Endothelial cell of umbilical vein (primary cell): Measurements from ENCODE around the gene TNPO2. TPM values are rescaled to one million over a fixed set of nuclear protein-coding genes. Genes with fewer than 3 reads are reported as not detected.

ENCODE experiments used
- BruUV-seq: library from RNA; stranded (reverse); fragments of 400-500 nt; replicated peaks from 2 replicates; lab custom pipeline; 2021; lab: Mats Ljungman, UMichigan
- CTCF ChIA-PET: fragments of 300-600, 350-600 bp; sonication (Branson Sonifier 250); formaldehyde crosslinking; loops from one replicate; lab custom pipeline; 2021; ENCODE audit warnings: antibody characterized with exemption, inconsistent platforms; lab: Charles Lee
- POLR2A ChIA-PET: fragments of 300-600, 350-600 bp; sonication (Branson Sonifier 250); formaldehyde crosslinking; loops from one replicate; lab custom pipeline; 2021; ENCODE audit warnings: antibody characterized with exemption, inconsistent platforms; lab: Charles Lee
- DNase-seq: peaks from one replicate; pipeline ENCODE4 v3.0.0-alpha.2; 2011; ENCODE audit warnings: low read depth, low spot score
- FAIRE-seq: peaks from 2 replicates; lab custom pipeline; 2011; peaks lifted over from hg19 to GRCh38; lab: Jason Lieb, UNC
- H2AFZ ChIP-seq: 2 replicates; pipeline ENCODE4 v1.6.0; 2012; ENCODE audit warnings: low read depth, low read length, control low read depth, inconsistent platforms
- H3K27ac ChIP-seq: 2 replicates; pipeline ENCODE4 v1.5.1; 2011; ENCODE audit warnings: low read depth, mild to moderate bottlenecking, control low read depth, low read length, moderate library complexity; ENCODE audit not compliant: insufficient read depth
- H3K27me3 ChIP-seq, 2 experiments: 2 replicates each; pipeline versions ENCODE4 v1.6.0 to v1.6.1; 2011; ENCODE audit warnings: low read length in 2 of 2, mixed read lengths in 1 of 2; ENCODE audit not compliant: control insufficient read depth in 2 of 2, insufficient read depth in 2 of 2
- H3K36me3 ChIP-seq, 2 experiments: 2 replicates in 1 of 2; 3 replicates in 1 of 2; pipeline ENCODE4 v1.5.1; 2011; ENCODE audit warnings: low read length in 2 of 2, mild to moderate bottlenecking in 1 of 2, moderate library complexity in 1 of 2; ENCODE audit not compliant: control insufficient read depth in 2 of 2, insufficient read depth in 2 of 2; ENCODE audit errors: extremely low read depth in 1 of 2
- H3K4me1 ChIP-seq: 3 replicates; pipeline ENCODE4 v1.5.1; 2011; ENCODE audit warnings: mild to moderate bottlenecking, low read length; ENCODE audit not compliant: control insufficient read depth, insufficient read depth; ENCODE audit errors: extremely low read depth
- H3K4me2 ChIP-seq: 2 replicates; pipeline ENCODE4 v1.6.1; 2011; ENCODE audit warnings: low read length, control low read depth, mixed read lengths; ENCODE audit not compliant: insufficient read depth
- H3K4me3 ChIP-seq, 3 experiments: fragments of 200-600 bp in 1 of 3; sonication (generic), shearing (Covaris generic) in 1 of 3; replicated peaks in 1 of 3; 2 replicates each; pipeline ENCODE4 v1.5.1; 2011 to 2016; ENCODE audit warnings: control low read depth in 3 of 3, low read length in 3 of 3, mild to moderate bottlenecking in 2 of 3, inconsistent platforms in 1 of 3, low read depth in 1 of 3, moderate library complexity in 1 of 3; ENCODE audit not compliant: insufficient read depth in 1 of 3
- H3K79me2 ChIP-seq: 2 replicates; pipeline ENCODE4 v1.6.0; 2012; ENCODE audit warnings: low read length, inconsistent platforms; ENCODE audit not compliant: control insufficient read depth, insufficient read depth
- H3K9ac ChIP-seq: replicated peaks from 2 replicates; pipeline ENCODE3; 2011; ENCODE audit warnings: low read length, control low read depth; ENCODE audit not compliant: insufficient read depth; ENCODE audit errors: extremely low read depth
- H3K9me1 ChIP-seq: replicated peaks from 3 replicates; pipeline ENCODE4 v1.6.0; 2011; ENCODE audit warnings: mild to moderate bottlenecking, low read length; ENCODE audit not compliant: control insufficient read depth, insufficient read depth; ENCODE audit errors: extremely low read depth
- H3K9me3 ChIP-seq: replicated peaks from 2 replicates; pipeline ENCODE4 v1.5.1; 2012; ENCODE audit warnings: low read length, inconsistent platforms; ENCODE audit not compliant: control insufficient read depth, insufficient read depth
- H4K20me1 ChIP-seq: replicated peaks from 2 replicates; pipeline ENCODE3; 2011; ENCODE audit warnings: mild to moderate bottlenecking, low read length; ENCODE audit not compliant: control insufficient read depth, insufficient read depth; ENCODE audit errors: extremely low read depth
- CTCF ChIP-seq, 2 donors: IDR thresholded peaks; 1 replicate in 1 of 2; 2 replicates in 1 of 2; pipeline ENCODE4 v1.5.1; 2011; ENCODE audit warnings: low read length in 2 of 2, mild to moderate bottlenecking in 2 of 2, moderate library complexity in 2 of 2, control low read depth in 1 of 2, inconsistent platforms in 1 of 2, low read depth in 1 of 2; ENCODE audit not compliant: insufficient read depth in 1 of 2; ENCODE audit errors: extremely low read depth in 1 of 2
- EZH2 ChIP-seq: IDR thresholded peaks from 2 replicates; pipeline ENCODE4 v1.6.1; 2012; ENCODE audit warnings: borderline replicate concordance, low read depth, mild to moderate bottlenecking, moderate library complexity, low read length, inconsistent platforms; ENCODE audit not compliant: severe bottlenecking
- FOS ChIP-seq: IDR thresholded peaks from 2 replicates; pipeline ENCODE4 v1.6.1; 2011; ENCODE audit warnings: mild to moderate bottlenecking, low read length, moderate library complexity, borderline replicate concordance; ENCODE audit not compliant: insufficient read depth
- GATA2 ChIP-seq: IDR thresholded peaks from 2 replicates; pipeline ENCODE4 v1.7.0; 2011; ENCODE audit warnings: low read depth, mild to moderate bottlenecking, moderate library complexity, mixed read lengths, low read length; ENCODE audit not compliant: insufficient read length, insufficient read depth
- JUN ChIP-seq: IDR thresholded peaks from 2 replicates; pipeline ENCODE4 v1.6.1; 2011; ENCODE audit warnings: borderline replicate concordance, low read depth; ENCODE audit not compliant: insufficient read length, insufficient read depth
- MAX ChIP-seq: IDR thresholded peaks from 2 replicates; pipeline ENCODE4 v1.6.1; 2011; ENCODE audit not compliant: insufficient read depth, insufficient read length
- MYC ChIP-seq: IDR thresholded peaks from one replicate; pipeline ENCODE4 v1.6.1; 2011; ENCODE audit warnings: mild to moderate bottlenecking, low read depth, low read length
- POLR2A ChIP-seq: IDR thresholded peaks from 2 replicates; pipeline ENCODE4 v1.6.1; 2012; ENCODE audit warnings: low read depth, mild to moderate bottlenecking, control low read depth, low read length
- POLR2AphosphoS5 ChIP-seq: IDR thresholded peaks from 2 replicates; pipeline ENCODE4 v1.6.1; 2012; ENCODE audit warnings: low read depth, mild to moderate bottlenecking, control low read depth, low read length, moderate library complexity; ENCODE audit not compliant: insufficient read depth
- dilution Hi-C: fragments of 300-500 bp; cut with MboI; formaldehyde crosslinking; loops from one replicate; pipeline ENCODE4 v1.15.0; 2019; ENCODE audit warnings: low sequenced_read_pairs; ENCODE audit not compliant: extremely low pct_ligation_motif_present
- intact Hi-C: fragments of 100-400 bp; cut with micrococcal nuclease; formaldehyde crosslinking; loops from one replicate; pipeline ENCODE4 v1.10.0; 2022
- polyA plus RNA-seq, 4 experiments: library from polyadenylated mRNA; depleted of rRNA in 3 of 4; stranded (reverse) in 3 of 4; unstranded in 1 of 4; fragments of >200 nt; gene quantifications; 2 replicates each; pipeline versions ENCODE4 v1.2.1 to v1.2.3, GENCODE V29; 2011 to 2012; ENCODE audit warnings: missing spikeins in 1 of 4
- total RNA-seq: library from RNA; stranded (reverse); gene quantifications from 2 replicates; pipeline ENCODE4 v1.2.3, GENCODE V29; 2021

The TNPO2 gene
- total and polyA plus RNA-seq, 2 donors (not counting 3 experiments of a cell fraction or from before 2014, with no cell fraction given) = 94.5 to 98.8 TPM

GRCh38 chr19:12676928-12677327 lies 46.8 kb downstream of the TNPO2 start:
- H3K9me3 ChIP-seq = no peaks in the 10 kb centered on the region
- peaks cover 9% of the 10 kb centered on the region for H3K79me2 ChIP-seq
- ChIA-PET CTCF (interaction anchor here (0.7 to 4.7 kb wide), 9 partner anchors 9 to 879 kb away, joined by 3 to 38 read pairs (median 3); partner anchors contain the start of genes GET3, MAN2B1 and WDR83), POLR2A (no interaction called here)
- H3K4me2 ChIP-seq = no peak overlapping the region
- TF ChIP-seq MYC (no peak), POLR2AphosphoS5 (no peak), MAX (no peak), POLR2A (no peak), EZH2 (no peak)
- H4K20me1 ChIP-seq = no peaks in the 10 kb centered on the region
- no peak for FAIRE-seq
- no peak overlapping the region for H2AFZ ChIP-seq
- no peak for DNase-seq
- no peak overlapping the region for H3K9ac ChIP-seq
- no peak overlapping the region for H3K4me3 ChIP-seq
- no peaks in the 10 kb centered on the region for H3K9me1 ChIP-seq
- H3K36me3 ChIP-seq = peaks cover 5 to 42% of the 10 kb centered on the region in 2 experiments
- H3K4me1 ChIP-seq = no peaks in the 10 kb centered on the region
- BruUV-seq = no TSS peak
- no peaks in the 10 kb centered on the region for H3K27me3 ChIP-seq
- dilution Hi-C loops = no loop called here
- intact Hi-C loops = loop anchor here (1.0 kb wide), 1 partner anchor 170 kb away; no protein-coding TSS in a partner anchor
- H3K27ac ChIP-seq = no peak overlapping the region

- Histone ChIP-seq H3K4me1 (no peaks in the 10 kb centered on the region), H3K9me3 (no peaks in the 10 kb centered on the region), H3K9me1 (no peaks in the 10 kb centered on the region), H3K9ac (no peak overlapping the region), H3K36me3 (peaks cover 5 to 42% of the 10 kb centered on the region in 2 experiments), H4K20me1 (no peaks in the 10 kb centered on the region), H3K4me2 (no peak overlapping the region), H3K27ac (no peak overlapping the region), H3K27me3 (no peaks in the 10 kb centered on the region), H3K4me3 (no peak overlapping the region), H3K79me2 (peaks cover 9% of the 10 kb centered on the region), H2AFZ (no peak overlapping the region)
- TF ChIP-seq POLR2A (no peak), JUN (no peak), POLR2AphosphoS5 (no peak), CTCF (IDR thresholded peaks at IDR 0.05; ENCODE audit: extremely low read depth in 1 of 2, insufficient read depth in 1 of 2, low read depth in 1 of 2, low read length in 2 of 2) (peak; percentile 85 to 90), FOS (no peak), EZH2 (no peak), GATA2 (no peak), MYC (no peak), MAX (peak; percentile 29)
- BruUV-seq = no TSS peak
- peak; percentile 60 for DNase-seq
- FAIRE-seq = peak; percentile 88
- POLR2A ChIA-PET = no interaction called here
- CTCF ChIA-PET = interaction anchor here (0.7 to 4.7 kb wide), 10 partner anchors 9 to 879 kb away, joined by 3 to 38 read pairs (median 4); partner anchors contain the start of genes GET3, MAN2B1 and WDR83
- dilution Hi-C loops (no loop called here), intact Hi-C loops (loop anchor here (1.0 kb wide), 1 partner anchor 171 kb away; no protein-coding TSS in a partner anchor)
Observed at GRCh38 chr19:12676384-12676792, 47.3 kb downstream of the TNPO2 start.
